CD14-positive monocyte (primary cell): Measurements from ENCODE around the gene KRTAP6-1. TPM values are rescaled to one million over a fixed set of nuclear protein-coding genes. Genes with fewer than 3 reads are reported as not detected.

Experiments
- DNase-seq, 3 donors: peaks; one replicate each; pipeline ENCODE4 v3.0.0-alpha.2; 2011 to 2022
- H2AFZ ChIP-seq: 2 replicates; pipeline ENCODE4 v1.6.0; 2012; ENCODE audit warnings: mild to moderate bottlenecking, low read depth, low read length, inconsistent platforms; ENCODE audit not compliant: insufficient read depth, poor library complexity, severe bottlenecking
- H3K27ac ChIP-seq, 2 donors: 1 replicate in 1 of 2; 2 replicates in 1 of 2; pipeline ENCODE4 v1.5.1; 2012 to 2013; ENCODE audit warnings: low read length in 2 of 2, control low read depth in 1 of 2, inconsistent platforms in 1 of 2, low read depth in 1 of 2, mild to moderate bottlenecking in 1 of 2
- H3K27me3 ChIP-seq, 2 donors: one replicate each; pipeline versions ENCODE4 v1.6.0 to v1.6.1; 2011 to 2013; ENCODE audit warnings: low read length in 2 of 2; ENCODE audit not compliant: control insufficient read depth in 2 of 2, insufficient read depth in 2 of 2
- H3K36me3 ChIP-seq, 2 donors: replicated peaks in 1 of 2; 1 replicate in 1 of 2; 2 replicates in 1 of 2; pipeline versions ENCODE4 v1.5.1 to v1.6.1; 2012 to 2013; ENCODE audit warnings: low read length in 2 of 2, control low read depth in 1 of 2, inconsistent platforms in 1 of 2, mild to moderate bottlenecking in 1 of 2; ENCODE audit not compliant: insufficient read depth in 2 of 2, control insufficient read depth in 1 of 2
- H3K4me1 ChIP-seq, 2 donors: 1 replicate in 1 of 2; 2 replicates in 1 of 2; pipeline versions ENCODE4 v1.5.1 to v1.6.1; 2012 to 2013; ENCODE audit warnings: low read length in 2 of 2, control low read depth in 1 of 2, inconsistent platforms in 1 of 2, mild to moderate bottlenecking in 1 of 2, moderate library complexity in 1 of 2; ENCODE audit not compliant: insufficient read depth in 2 of 2, control insufficient read depth in 1 of 2
- H3K4me2 ChIP-seq: replicated peaks from 2 replicates; pipeline ENCODE3; 2012; ENCODE audit warnings: low read length, moderate library complexity, mild to moderate bottlenecking; ENCODE audit not compliant: poor library complexity, severe bottlenecking; ENCODE audit errors: extremely low read depth
- H3K4me3 ChIP-seq, 3 experiments: fragments of 200-600 bp in 1 of 3; sonication (generic) in 1 of 3; replicated peaks in 1 of 3; 1 replicate in 2 of 3; 2 replicates in 1 of 3; pipeline ENCODE4 v1.5.1; 2011 to 2013; ENCODE audit warnings: low read length in 3 of 3, mild to moderate bottlenecking in 3 of 3, control low read depth in 2 of 3, low read depth in 2 of 3, inconsistent platforms in 1 of 3, moderate library complexity in 1 of 3
- H3K79me2 ChIP-seq: 2 replicates; pipeline ENCODE4 v1.6.0; 2012; ENCODE audit warnings: mild to moderate bottlenecking, control low read depth, inconsistent platforms, low read length, moderate library complexity; ENCODE audit not compliant: insufficient read depth
- H3K9ac ChIP-seq: 2 replicates; pipeline ENCODE4 v1.6.0; 2017; ENCODE audit warnings: low read length, mild to moderate bottlenecking; ENCODE audit not compliant: insufficient read depth, poor library complexity, severe bottlenecking
- H3K9me3 ChIP-seq, 2 donors: replicated peaks in 1 of 2; 1 replicate in 1 of 2; 2 replicates in 1 of 2; pipeline versions ENCODE4 v1.5.1 to v1.6.1; 2012 to 2013; ENCODE audit warnings: low read length in 2 of 2, control low read depth in 1 of 2; ENCODE audit not compliant: control insufficient read depth in 1 of 2, insufficient read depth in 1 of 2
- H4K20me1 ChIP-seq: 2 replicates; pipeline ENCODE4 v1.6.0; 2012; ENCODE audit warnings: mild to moderate bottlenecking, low read length, control low read depth, moderate library complexity; ENCODE audit not compliant: insufficient read depth
- H3K27ac Mint-ChIP-seq, 7 donors: one replicate each; pipeline ENCODE4 v1.8.0; 2020; ENCODE audit warnings: mild to moderate bottlenecking in 7 of 7, mixed read lengths in 7 of 7, moderate library complexity in 6 of 7, inconsistent platforms in 2 of 7
- H3K27me3 Mint-ChIP-seq, 3 donors: one replicate each; pipeline ENCODE4 v1.8.0; 2021 to 2022; ENCODE audit warnings: low read depth in 3 of 3, mild to moderate bottlenecking in 3 of 3, mixed read lengths in 3 of 3, moderate library complexity in 3 of 3, inconsistent platforms in 1 of 3
- H3K36me3 Mint-ChIP-seq, 2 donors: one replicate each; pipeline ENCODE4 v1.8.0; 2020; ENCODE audit warnings: mixed read lengths in 2 of 2, inconsistent platforms in 1 of 2, mild to moderate bottlenecking in 1 of 2
- H3K4me1 Mint-ChIP-seq: one replicate; pipeline ENCODE4 v1.8.0; 2020; ENCODE audit warnings: mild to moderate bottlenecking, mixed read lengths
- H3K4me3 Mint-ChIP-seq, 2 donors: one replicate each; pipeline ENCODE4 v1.8.0; 2020; ENCODE audit warnings: mild to moderate bottlenecking in 2 of 2, mixed read lengths in 2 of 2, moderate library complexity in 1 of 2
- H3K9me3 Mint-ChIP-seq, 7 donors: one replicate each; pipeline ENCODE4 v1.8.0; 2020 to 2022; ENCODE audit warnings: mixed read lengths in 7 of 7, mild to moderate bottlenecking in 6 of 7, moderate library complexity in 6 of 7, inconsistent platforms in 2 of 7
- CTCF ChIP-seq: fragments of 200-600 bp; IDR thresholded peaks from one replicate; pipeline ENCODE4 v1.8.0; 2022; ENCODE audit warnings: antibody characterized with exemption, mild to moderate bottlenecking
- WGBS: methylation state at CpG from one replicate; pipeline ENCODE4 v1.1.5; 2013; ENCODE audit warnings: missing lambda C conversion rate; ENCODE audit not compliant: insufficient coverage; 5-methylcytosine and 5-hydroxymethylcytosine counted together
- intact Hi-C, 2 donors: fragments of 100-400 bp; cut with micrococcal nuclease; formaldehyde crosslinking; loops; one replicate each; pipeline versions ENCODE4 v1.15.0 to v1.15.1; 2023
- polyA minus RNA-seq: library from RNA; depleted of rRNA, polyadenylated mRNA; stranded (reverse); fragments of >200 nt; gene quantifications from 2 replicates; pipeline ENCODE4 v1.2.3, GENCODE V29; 2012
- polyA plus RNA-seq, 3 donors: library from polyadenylated mRNA; depleted of rRNA in 1 of 3; unstranded in 2 of 3; stranded (reverse) in 1 of 3; fragments of 300-500 nt in 2 of 3; fragments of >200 nt in 1 of 3; fragmentation: Illumina TruSeq in 2 of 3; gene quantifications; 1 replicate in 2 of 3; 2 replicates in 1 of 3; pipeline ENCODE4 v1.2.3, GENCODE V29; 2012 to 2021
- total RNA-seq, 12 experiments: library from RNA in 1 of 12; stranded (reverse) in 1 of 12; fragments of 120-200 nt in 1 of 12; gene quantifications; one replicate each; pipeline ENCODE4 v1.2.4 and lab custom pipeline; 2013 to 2026; ENCODE audit warnings: mixed read lengths in 6 of 12, inconsistent platforms in 1 of 12

The KRTAP6-1 gene
- not detected for total RNA-seq (2013)
- polyA plus RNA-seq: not detected
- not detected in 2 replicates for polyA minus RNA-seq
- total RNA-seq (lab: John Stamatoyannopoulos, UW): 0 reads per million in 11 experiments

GRCh38 chr21:30613836-30614235 is at the start of gene KRTAP6-1:
Gene KRTAP6-1, minus strand, starts transcription at chr21:30613930. Its CDS starts 26 bp downstream, at chr21:30613904.
- H3K4me2 ChIP-seq: no peak within 1 kb of the TSS
- no peak within 1 kb of the TSS for H3K27ac Mint-ChIP-seq
- H3K9me3 ChIP-seq: peaks cover 7 to 21% of the 10 kb centered on the region in 2 donors
- TF ChIP-seq CTCF: no peak
- peaks cover 0 to 11% (median 7%) of the 10 kb centered on the region in 7 donors for H3K9me3 Mint-ChIP-seq
- H3K4me1 Mint-ChIP-seq: no peaks in the 10 kb centered on the region
- no peaks in the 10 kb centered on the region for H4K20me1 ChIP-seq
- WGBS: 67% methylated on average over 1 of the region's 2 CpGs
- H3K27me3 ChIP-seq: no peaks in the 10 kb centered on the region
- H3K27ac ChIP-seq: no peak within 1 kb of the TSS
- no peaks in the 10 kb centered on the region for H3K36me3 Mint-ChIP-seq
- no peaks in the 10 kb centered on the region for H3K4me1 ChIP-seq
- DNase-seq: no peak
- H3K79me2 ChIP-seq: no peaks in the 10 kb centered on the region
- H3K4me3 Mint-ChIP-seq: no peak within 1 kb of the TSS
- no peak within 1 kb of the TSS for H3K4me3 ChIP-seq
- H3K9ac ChIP-seq: no peak within 1 kb of the TSS
- H3K36me3 ChIP-seq: no peaks in the 10 kb centered on the region
- intact Hi-C loops: no loop called here
- H3K27me3 Mint-ChIP-seq: peaks cover 0 to 3% (median 0%) of the 10 kb centered on the region in 3 donors
- no peak within 1 kb of the TSS for H2AFZ ChIP-seq

DNA sequence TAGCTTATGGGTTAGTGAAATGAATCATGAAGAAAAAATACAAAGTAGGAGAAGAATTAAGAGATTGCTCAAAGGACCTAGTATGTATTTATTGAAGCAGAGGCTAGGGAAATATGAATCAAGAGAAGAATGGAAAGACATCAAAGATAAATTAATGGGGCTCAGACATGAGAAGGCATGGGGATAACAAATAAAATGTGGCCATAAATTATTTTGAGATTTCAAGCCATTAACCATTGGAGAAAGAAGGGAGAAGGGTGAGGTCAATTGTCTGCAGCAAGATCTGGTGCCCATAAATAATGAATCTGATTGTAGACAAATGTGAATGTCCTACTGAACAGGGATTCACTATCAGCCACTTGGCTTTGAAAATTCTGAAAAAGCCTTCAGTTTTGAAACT is 39.2 kb upstream of the KRTAP6-1 start:
- no peak for TF ChIP-seq CTCF
- no peaks in the 10 kb centered on the region for H3K27me3 ChIP-seq
- Mint-ChIP-seq H3K4me1 (no peaks in the 10 kb centered on the region), H3K9me3 (peaks cover 0 to 11% (median 3%) of the 10 kb centered on the region in 7 donors), H3K27me3 (no peaks in the 10 kb centered on the region), H3K4me3 (no peak overlapping the region), H3K36me3 (no peaks in the 10 kb centered on the region), H3K27ac (no peak overlapping the region)
- H3K36me3 ChIP-seq: no peaks in the 10 kb centered on the region
- no peak overlapping the region for H2AFZ ChIP-seq
- H3K9me3 ChIP-seq: no peaks in the 10 kb centered on the region
- intact Hi-C loops: no loop called here
- H3K9ac ChIP-seq: no peak overlapping the region
- DNase-seq: no peak
- H3K4me3 ChIP-seq: no peak overlapping the region
- H4K20me1 ChIP-seq: no peaks in the 10 kb centered on the region
- H3K4me2 ChIP-seq: no peak overlapping the region
- H3K4me1 ChIP-seq: no peaks in the 10 kb centered on the region
- no peaks in the 10 kb centered on the region for H3K79me2 ChIP-seq
- H3K27ac ChIP-seq: no peak overlapping the region
